ENCODE measurements around the gene ACP2. TPM values are rescaled to one million over a fixed set of nuclear protein-coding genes. Genes with fewer than 3 reads are reported as not detected.

ACP2 gene
- polyA plus RNA-seq, 4 donors, result 42.4 to 60.6 (median 45.9) TPM

DNA sequence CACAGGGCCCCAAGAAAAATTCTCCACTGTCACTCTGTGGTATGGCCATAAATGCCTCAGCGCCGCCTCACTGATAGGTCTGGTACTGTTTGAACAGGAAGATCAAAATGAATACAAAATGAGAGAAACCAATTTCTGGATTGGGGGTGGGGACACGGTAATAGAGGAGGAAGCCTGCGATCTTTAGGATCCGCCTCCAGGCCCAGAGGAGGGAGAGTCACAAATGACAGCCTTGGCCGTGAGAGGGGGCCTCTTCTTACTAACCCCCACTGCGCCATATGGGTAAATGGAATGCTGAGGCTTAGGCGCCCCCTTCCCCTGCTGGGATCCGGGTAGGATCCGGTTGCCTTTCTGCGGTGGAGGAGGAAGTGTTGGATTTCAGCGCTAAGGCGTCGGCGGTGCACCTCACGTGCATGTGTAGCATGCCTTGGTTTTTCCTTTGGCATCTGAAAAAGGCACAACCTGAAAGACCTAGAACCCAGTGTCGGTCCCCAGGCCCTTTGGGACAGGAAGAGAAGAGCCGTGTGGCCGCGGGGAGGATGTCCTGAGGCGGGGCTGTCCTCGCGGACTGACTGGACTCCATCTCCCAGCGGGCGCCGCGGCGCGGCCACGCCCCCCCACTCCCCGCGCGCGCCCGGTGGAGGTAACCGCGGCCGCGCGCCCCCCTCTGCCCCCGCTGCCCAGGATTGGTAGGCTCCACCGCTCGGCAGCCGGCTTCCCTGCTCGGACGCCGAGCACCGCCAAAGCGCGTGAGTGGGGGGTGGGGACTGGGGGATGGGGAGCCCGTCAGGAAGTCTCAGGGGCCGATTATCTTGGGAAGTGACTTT is 20.6 kb upstream of the ACP2 start:
- peak; percentile 66 to 81 (median 74) for DNase-seq (ENCODE audit: low read depth in 4 of 4, low spot score in 3 of 4)

GRCh38 chr11:47268448-47269001 is 19.9 kb upstream of the ACP2 start:
- DNase-seq (ENCODE audit: low read depth in 4 of 4, low spot score in 3 of 4), result no peak

- no peak for DNase-seq (ENCODE audit: low read depth in 4 of 4, low spot score in 3 of 4)
Observed at GRCh38 chr11:47267876-47268275, 19.3 kb upstream of the ACP2 start.

DNA sequence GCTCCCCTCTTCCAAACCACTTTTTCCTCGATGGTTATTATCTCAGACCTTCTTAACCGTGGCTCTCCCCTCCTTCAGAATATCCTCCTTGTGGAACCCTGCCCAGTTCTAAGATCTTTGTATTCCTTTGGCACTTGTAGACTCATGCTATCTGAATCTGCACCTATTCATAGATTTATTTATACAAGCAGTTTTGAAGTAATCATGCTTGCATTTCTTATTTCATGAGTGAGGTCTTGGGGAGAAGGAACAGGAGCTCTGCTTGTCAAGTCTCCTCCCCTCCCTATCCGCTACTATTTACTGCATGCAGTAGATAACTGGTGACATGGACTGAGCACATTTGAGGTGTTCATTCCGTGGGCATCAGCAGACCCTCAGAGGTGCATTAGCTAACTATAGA is 15.9 kb upstream of the ACP2 start:
- DNase-seq (ENCODE audit: low read depth in 4 of 4, low spot score in 3 of 4), result no peak

DNA sequence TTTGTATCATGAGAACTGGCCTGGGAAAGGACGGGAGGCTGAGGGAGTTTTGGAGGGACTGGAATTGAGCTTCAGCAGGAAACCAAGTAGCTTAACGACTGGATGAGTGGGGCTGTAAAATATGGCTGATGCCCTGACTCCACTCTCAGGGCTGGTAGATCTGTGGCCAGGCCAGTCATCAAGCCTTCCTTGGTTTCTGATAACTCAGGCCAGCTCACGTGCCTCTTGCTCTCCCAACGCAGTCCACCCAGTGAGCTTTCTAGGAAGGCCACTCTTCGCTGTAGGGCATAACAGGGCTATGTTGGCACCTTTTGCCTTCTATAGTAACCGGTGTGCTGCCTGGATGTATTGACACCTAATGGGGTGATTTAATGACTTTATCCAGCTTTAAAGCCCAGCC is 15.5 kb upstream of the ACP2 start:
- no peak for DNase-seq (ENCODE audit: low read depth in 4 of 4, low spot score in 3 of 4)

- no peak for DNase-seq (ENCODE audit: low read depth in 4 of 4, low spot score in 3 of 4)
Observed at GRCh38 chr11:47261291-47261800, 12.7 kb upstream of the ACP2 start.

- DNase-seq (ENCODE audit: low read depth in 4 of 4, low spot score in 3 of 4), result no peak
Observed at GRCh38 chr11:47260366-47260765, 11.8 kb upstream of the ACP2 start.

DNA sequence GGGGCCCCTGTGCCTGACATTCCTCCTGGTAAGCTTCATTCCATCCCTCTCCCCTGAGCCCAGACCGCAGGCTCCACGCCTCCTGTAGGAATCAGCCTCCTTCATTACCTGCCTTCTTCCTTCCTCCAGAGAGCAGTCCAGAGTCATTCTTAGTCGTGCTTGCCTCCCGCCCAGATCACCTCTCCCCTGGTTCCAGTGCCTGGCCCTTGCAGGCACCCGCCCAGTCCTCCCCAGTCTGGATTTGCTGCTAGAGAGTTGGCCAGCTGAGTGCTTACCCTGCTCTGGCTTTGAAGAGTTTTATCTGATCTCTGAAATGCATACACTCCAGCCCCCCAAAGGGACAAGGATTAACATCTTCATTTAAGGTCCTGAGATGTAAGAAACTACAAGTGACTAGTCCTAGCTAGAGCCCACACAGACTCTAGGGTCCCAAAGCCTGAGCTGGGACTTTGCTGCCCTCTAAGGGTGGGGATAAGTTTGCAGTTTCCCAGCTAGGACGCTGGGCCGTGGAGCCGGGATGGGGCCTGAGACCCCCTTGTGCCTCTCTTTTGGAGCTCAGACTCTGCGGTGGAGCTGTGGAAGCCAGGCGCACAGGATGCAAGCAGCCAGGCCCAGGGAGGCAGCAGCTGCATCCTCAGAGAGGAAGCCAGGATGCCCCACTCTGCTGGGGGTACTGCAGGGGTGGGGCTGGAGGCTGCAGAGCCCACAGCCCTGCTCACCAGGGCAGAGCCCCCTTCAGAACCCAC is 10.8 kb upstream of the ACP2 start:
- no peak for DNase-seq (ENCODE audit: low read depth in 4 of 4, low spot score in 3 of 4)

GRCh38 chr11:47258317-47258902 is 9.8 kb upstream of the ACP2 start:
- DNase-seq (ENCODE audit: low read depth in 4 of 4, low spot score in 3 of 4), result no peak

- peak in 2 of 4 donors; percentile 46 to 49 for DNase-seq (ENCODE audit: low read depth in 4 of 4, low spot score in 3 of 4)
Observed at GRCh38 chr11:47257517-47258316, 9.1 kb upstream of the ACP2 start, which contains the start of gene NR1H3. NR1H3 (plus strand) TSS chr11:47257996; CDS start chr11:47259217, 1,221 bp downstream.

DNA sequence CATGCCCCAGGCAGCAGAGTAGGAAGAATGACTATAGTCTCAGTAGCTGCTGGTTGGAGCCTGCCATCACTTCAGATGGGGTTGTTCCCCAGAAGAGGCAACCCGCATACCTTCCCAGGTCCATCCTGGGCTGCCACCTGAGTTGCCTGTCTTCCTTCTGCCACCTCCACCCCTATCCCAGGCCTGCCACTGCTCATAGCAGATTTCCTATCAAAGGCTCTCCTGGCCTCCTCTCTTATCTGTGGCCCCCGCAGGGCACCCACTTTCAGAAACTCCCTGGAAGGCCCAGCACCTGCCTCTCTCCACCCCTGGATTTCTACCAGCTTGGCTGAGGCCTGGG is 8.5 kb upstream of the ACP2 start:
- DNase-seq (ENCODE audit: low read depth in 4 of 4, low spot score in 3 of 4), result no peak

DNA sequence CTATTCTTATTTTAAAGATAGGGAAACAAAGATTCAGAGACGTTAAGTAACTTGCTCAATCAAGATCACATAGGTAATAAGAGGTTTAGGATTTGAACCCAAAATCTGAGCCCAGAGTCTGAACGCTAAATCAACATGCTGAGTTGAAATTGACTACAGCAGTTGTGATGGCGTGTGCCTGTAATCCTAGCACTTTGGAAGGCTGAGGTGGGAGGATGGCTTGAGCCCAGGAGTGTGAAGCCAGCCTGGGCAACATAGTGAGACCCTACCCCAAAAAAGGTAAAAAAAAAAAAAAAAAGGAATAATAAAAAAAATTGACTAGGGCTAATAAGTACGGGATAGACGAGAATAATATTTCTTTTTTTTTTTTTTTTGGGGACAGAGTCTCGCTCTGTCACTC is 7.8 kb upstream of the ACP2 start:
- DNase-seq (ENCODE audit: low read depth in 4 of 4, low spot score in 3 of 4), result no peak

GRCh38 chr11:47254386-47254785 is 5.8 kb upstream of the ACP2 start:
- no peak for DNase-seq (ENCODE audit: low read depth in 4 of 4, low spot score in 3 of 4)

GRCh38 chr11:47253660-47254059 is 5.0 kb upstream of the ACP2 start:
- DNase-seq (ENCODE audit: low read depth in 4 of 4, low spot score in 3 of 4), result no peak

DNA sequence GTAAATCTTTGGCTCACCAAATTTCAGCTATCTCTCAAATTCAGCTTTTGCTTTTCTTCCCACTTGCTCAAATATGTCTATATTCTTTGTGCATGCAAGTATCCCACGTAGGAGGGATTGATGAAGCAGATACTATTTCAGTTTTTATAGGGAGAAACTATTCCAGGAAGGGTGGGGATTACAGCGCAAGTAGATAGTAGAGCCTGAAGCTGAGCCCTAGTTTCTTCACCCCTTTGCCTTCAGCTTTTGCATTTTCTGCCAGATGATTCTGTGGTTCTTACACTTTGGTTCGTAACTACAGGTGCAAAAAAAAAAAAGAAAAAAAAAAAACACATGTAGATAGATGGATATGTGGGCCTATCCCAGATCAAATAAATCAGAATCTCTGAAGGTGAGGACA is 3.1 kb upstream of the ACP2 start:
- DNase-seq (ENCODE audit: low read depth in 4 of 4, low spot score in 3 of 4), result no peak

DNA sequence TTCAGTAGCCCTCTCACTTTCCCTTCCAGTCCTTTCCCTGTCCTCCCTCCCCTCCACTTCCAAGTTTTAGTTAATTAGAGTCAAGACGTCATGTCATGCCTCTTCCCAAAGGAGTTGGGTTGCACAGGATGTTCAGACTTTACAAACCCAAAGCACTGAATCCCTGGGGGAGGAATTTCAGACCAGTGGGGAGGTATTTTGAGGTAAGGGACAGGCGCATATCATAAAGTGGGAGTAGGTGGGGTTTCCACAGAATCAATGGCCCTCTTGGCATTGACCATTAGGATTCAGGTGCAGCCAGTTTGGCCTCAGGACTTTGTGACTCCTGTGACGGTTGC is 733 bp upstream of the ACP2 start:
- no peak for DNase-seq (ENCODE audit: low read depth in 4 of 4, low spot score in 3 of 4)

- no peak for DNase-seq (ENCODE audit: low read depth in 4 of 4, low spot score in 3 of 4)
Observed at GRCh38 chr11:47248304-47248663, 330 bp downstream of the ACP2 start.

DNA sequence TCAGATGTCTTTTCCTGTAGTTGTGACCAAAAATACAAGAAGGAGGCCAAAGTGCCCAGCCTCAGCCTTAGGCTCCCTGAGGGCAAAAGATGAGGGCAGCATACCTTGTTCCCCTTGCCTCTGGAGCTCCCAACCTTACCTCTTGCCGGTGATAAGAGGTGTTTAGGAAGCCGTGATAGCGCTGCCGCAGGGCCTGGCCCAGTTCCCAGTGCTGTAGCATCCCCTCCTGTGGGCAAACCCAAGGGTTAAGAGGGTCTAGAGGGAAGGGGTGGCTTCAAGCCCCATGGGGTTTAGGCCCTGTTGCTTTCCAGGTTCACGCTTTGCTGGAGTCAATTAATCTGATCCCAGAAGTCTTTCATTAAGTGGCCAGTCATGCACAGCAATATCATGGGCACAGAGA is 1.1 kb downstream of the ACP2 start:
- DNase-seq (ENCODE audit: low read depth in 4 of 4, low spot score in 3 of 4), result no peak

DNA sequence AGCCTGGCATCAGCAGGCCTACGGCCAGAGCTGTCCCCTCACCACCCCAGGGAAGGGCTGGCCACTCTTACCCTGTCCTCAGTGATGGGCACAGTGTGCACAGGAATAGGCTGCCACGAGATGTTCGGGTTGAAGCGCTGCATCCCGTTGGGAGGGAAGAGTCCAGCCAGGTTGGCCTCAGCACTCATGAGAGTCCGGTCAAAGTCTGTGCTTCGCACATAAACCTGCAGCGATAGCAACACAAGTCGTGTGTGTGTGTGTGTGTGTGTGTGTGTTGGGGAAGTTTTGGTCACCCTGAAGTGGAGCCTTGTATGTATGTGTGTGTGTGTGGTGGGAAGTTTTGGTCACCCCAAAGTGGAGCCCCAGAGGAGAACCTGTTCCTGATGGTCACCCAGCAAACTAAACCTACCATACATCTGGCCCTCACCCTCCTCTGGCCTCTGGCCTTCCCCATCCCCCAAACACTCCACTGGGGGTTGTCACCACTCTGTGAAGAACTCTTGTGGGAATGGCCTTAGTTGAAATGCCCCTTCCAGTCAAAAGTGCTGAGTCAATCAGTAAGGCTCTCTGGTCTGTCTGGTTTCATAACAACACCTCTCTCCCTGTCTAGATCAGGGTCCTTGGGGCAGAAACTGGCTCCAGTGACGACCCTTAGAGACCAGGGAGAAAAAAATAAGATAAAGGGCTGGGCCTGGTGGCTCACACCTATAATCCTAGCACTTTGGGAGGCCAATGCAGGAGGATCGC is 2.8 kb downstream of the ACP2 start:
- no peak for DNase-seq (ENCODE audit: low read depth in 4 of 4, low spot score in 3 of 4)

All from left renal pelvis (tissue), 4 donors.